Activated CD8-positive, alpha-beta T cell treated with anti-CD3 and anti-CD28 coated beads for 36 hours (primary cell): Measurements from ENCODE around the gene ZNF444. TPM values are rescaled to one million over a fixed set of nuclear protein-coding genes. Genes with fewer than 3 reads are reported as not detected.

Experiments
- ATAC-seq: fragments of 200-7000 bp; cut with Tn5 transposase; one replicate; pipeline ENCODE4 v1.10.0; 2021; ENCODE audit warnings: mild to moderate bottlenecking, moderate library complexity
- CTCF ChIA-PET: fragments of 350-600 bp; sonication (Branson Sonifier 250); formaldehyde crosslinking; loops from one replicate; lab custom pipeline; 2021; ENCODE audit warnings: antibody characterized with exemption; lab: Charles Lee
- POLR2A ChIA-PET: fragments of 350-600 bp; sonication (Branson Sonifier 250); formaldehyde crosslinking; loops from one replicate; lab custom pipeline; 2021; ENCODE audit warnings: antibody characterized with exemption; lab: Charles Lee
- DNase-seq: peaks from one replicate; pipeline ENCODE4 v3.0.0-alpha.2; 2020
- H3K27ac Mint-ChIP-seq: one replicate; pipeline ENCODE4 v1.8.0; 2021; ENCODE audit warnings: mild to moderate bottlenecking, mixed read lengths
- H3K27me3 Mint-ChIP-seq: one replicate; pipeline ENCODE4 v1.8.0; 2021; ENCODE audit warnings: mixed read lengths
- H3K36me3 Mint-ChIP-seq: one replicate; pipeline ENCODE4 v1.8.0; 2021; ENCODE audit warnings: low read depth, mixed read lengths
- H3K4me1 Mint-ChIP-seq: one replicate; pipeline ENCODE4 v1.8.0; 2021; ENCODE audit warnings: low read depth, mixed read lengths
- H3K4me3 Mint-ChIP-seq: one replicate; pipeline ENCODE4 v1.8.0; 2021; ENCODE audit warnings: mild to moderate bottlenecking, moderate library complexity, mixed read lengths
- H3K9me3 Mint-ChIP-seq: one replicate; pipeline ENCODE4 v1.8.0; 2021; ENCODE audit warnings: mixed read lengths
- intact Hi-C: fragments of 100-400 bp; cut with micrococcal nuclease; formaldehyde crosslinking; loops from one replicate; pipeline ENCODE4 v1.10.0; 2022
- total RNA-seq, 2 experiments: library from RNA; stranded (reverse); gene quantifications; one replicate each; pipeline ENCODE4 v1.2.3, GENCODE V29; 2021
- TF ChIP-seq, protein P1 (sequence below): fragments of 200-600 bp; IDR thresholded peaks from one replicate; pipeline ENCODE4 v1.8.0; 2022; ENCODE audit warnings: antibody characterized with exemption, mild to moderate bottlenecking

ZNF444 gene
- total RNA-seq, 2 experiments from 2014 or later: 25.3 to 35.2 TPM

DNA sequence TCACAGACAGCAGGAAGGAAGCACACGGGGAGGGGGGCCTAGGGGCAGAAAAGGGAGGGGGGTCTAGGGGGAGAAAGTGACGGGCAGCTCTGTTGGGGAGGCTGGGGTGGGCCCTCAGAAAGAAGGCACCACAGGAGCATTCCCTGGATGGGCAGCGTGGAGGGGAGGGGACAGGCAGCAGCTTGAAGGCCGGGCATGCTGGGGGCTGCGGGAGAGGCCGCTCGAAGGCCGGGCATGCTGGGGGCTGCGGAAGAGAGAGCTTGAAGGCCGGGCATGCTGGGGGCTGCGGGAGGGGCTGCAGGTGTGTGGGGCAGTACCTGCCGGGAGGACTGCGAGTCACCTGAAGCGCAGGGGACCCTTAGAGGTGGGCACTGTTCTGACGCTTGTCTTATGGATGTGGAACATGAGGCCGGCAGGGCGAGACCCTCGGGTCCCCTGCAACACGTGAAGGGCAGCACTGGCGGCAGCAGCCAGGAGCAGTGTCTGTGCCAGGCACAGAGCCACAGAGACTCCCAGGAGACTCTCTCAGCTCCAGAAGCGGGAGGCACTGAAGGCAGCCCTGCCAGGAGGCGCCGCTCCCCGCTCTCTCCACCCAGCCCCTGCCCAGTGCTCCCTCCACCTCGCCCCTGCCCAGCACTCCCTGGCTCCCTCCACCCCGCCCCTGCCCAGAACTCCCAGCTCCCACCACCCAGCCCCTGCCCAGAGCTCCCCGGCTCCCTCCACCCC, 33.3 kb upstream of the ZNF444 start:
- peaks cover 6% of the 10 kb centered on the region for H3K36me3 Mint-ChIP-seq
- no peak for ATAC-seq
- no peaks in the 10 kb centered on the region for H3K9me3 Mint-ChIP-seq
- no peak overlapping the region for H3K4me3 Mint-ChIP-seq
- intact Hi-C loops: loop anchor here (10.0 kb wide), 1 partner anchor 47 kb away; no protein-coding TSS in a partner anchor
- ChIA-PET CTCF (no interaction called here), POLR2A (interaction anchor here (0.7 to 1.4 kb wide), 3 partner anchors 22 to 34 kb away, joined by 3 read pairs; no protein-coding TSS in a partner anchor)
- TF ChIP-seq, protein P1, sequence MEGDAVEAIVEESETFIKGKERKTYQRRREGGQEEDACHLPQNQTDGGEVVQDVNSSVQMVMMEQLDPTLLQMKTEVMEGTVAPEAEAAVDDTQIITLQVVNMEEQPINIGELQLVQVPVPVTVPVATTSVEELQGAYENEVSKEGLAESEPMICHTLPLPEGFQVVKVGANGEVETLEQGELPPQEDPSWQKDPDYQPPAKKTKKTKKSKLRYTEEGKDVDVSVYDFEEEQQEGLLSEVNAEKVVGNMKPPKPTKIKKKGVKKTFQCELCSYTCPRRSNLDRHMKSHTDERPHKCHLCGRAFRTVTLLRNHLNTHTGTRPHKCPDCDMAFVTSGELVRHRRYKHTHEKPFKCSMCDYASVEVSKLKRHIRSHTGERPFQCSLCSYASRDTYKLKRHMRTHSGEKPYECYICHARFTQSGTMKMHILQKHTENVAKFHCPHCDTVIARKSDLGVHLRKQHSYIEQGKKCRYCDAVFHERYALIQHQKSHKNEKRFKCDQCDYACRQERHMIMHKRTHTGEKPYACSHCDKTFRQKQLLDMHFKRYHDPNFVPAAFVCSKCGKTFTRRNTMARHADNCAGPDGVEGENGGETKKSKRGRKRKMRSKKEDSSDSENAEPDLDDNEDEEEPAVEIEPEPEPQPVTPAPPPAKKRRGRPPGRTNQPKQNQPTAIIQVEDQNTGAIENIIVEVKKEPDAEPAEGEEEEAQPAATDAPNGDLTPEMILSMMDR: no peak
- no peak overlapping the region for H3K27ac Mint-ChIP-seq
- H3K27me3 Mint-ChIP-seq: no peaks in the 10 kb centered on the region
- DNase-seq: no peak
- H3K4me1 Mint-ChIP-seq: peaks cover 54% of the 10 kb centered on the region

DNA sequence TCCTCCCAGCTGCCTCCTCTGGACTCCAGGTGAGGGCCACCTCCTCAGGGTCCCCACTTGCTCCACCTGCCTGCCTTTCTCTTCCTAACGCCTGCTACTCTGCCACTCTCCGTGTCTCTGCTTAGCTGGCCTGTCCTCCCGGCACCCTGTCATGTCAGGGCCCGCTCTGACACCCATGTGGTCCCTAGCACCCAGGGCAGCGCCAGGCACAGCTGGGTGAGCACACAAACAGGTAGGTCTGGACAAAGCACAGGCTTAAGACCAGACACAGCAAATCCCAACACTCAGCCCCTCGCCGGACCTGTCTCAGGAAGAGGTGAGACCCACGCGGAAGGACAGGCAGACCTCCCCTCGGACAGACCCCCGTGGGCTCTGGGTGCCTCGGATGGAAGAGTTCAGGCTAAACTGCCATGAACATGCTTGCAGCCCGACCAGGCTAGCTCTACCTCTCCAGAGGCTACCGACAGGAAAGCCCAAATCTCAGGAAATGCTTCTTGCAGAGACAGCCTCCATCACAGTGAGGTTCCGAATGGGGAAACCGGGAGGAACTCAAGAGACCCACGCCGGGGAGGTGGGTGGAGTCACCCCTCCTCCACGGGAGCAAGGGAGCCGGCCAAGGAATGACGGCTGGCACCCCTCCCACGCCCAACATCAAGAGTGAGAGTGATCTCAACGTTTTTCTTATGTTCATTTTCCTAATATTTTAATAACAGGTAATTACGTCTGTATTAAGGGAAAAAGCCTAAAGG, 32.5 kb upstream of the ZNF444 start:
- POLR2A ChIA-PET: interaction anchor here (1.4 to 1.6 kb wide), 2 partner anchors 14 to 23 kb away, joined by 3 read pairs; no protein-coding TSS in a partner anchor
- intact Hi-C loops: loop anchor here (10.0 kb wide), 1 partner anchor 46 kb away; no protein-coding TSS in a partner anchor
- Mint-ChIP-seq H3K27me3 (no peaks in the 10 kb centered on the region), H3K27ac (no peak overlapping the region), H3K4me1 (peaks cover 59% of the 10 kb centered on the region), H3K9me3 (no peaks in the 10 kb centered on the region), H3K36me3 (peaks cover 6% of the 10 kb centered on the region), H3K4me3 (no peak overlapping the region)
- no peak for DNase-seq
- no peak for ATAC-seq
- TF ChIP-seq, protein P1: no peak
- CTCF ChIA-PET: no interaction called here

DNA sequence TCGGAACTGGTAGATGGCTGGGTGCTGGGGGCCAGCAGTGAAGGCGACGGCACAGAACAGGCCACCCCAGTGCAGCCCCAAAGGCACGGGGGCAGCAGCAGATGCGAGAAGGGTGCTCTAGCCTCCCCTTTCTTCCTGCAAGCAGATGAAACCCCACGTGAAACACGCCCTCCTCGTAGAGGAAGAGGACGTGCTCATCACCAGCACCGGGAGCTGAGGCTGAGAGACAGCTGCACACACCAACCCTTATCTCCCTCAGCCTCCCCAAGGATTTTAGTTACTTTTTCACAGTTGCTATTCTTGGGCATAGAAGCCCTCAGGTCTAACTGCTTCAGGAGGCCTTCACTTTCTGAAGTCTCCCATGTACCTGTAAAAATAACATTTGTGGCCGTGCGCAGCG, 31.9 kb upstream of the ZNF444 start:
- intact Hi-C loops: loop anchor here (10.0 kb wide), 1 partner anchor 46 kb away; no protein-coding TSS in a partner anchor
- no peaks in the 10 kb centered on the region for H3K27me3 Mint-ChIP-seq

DNA sequence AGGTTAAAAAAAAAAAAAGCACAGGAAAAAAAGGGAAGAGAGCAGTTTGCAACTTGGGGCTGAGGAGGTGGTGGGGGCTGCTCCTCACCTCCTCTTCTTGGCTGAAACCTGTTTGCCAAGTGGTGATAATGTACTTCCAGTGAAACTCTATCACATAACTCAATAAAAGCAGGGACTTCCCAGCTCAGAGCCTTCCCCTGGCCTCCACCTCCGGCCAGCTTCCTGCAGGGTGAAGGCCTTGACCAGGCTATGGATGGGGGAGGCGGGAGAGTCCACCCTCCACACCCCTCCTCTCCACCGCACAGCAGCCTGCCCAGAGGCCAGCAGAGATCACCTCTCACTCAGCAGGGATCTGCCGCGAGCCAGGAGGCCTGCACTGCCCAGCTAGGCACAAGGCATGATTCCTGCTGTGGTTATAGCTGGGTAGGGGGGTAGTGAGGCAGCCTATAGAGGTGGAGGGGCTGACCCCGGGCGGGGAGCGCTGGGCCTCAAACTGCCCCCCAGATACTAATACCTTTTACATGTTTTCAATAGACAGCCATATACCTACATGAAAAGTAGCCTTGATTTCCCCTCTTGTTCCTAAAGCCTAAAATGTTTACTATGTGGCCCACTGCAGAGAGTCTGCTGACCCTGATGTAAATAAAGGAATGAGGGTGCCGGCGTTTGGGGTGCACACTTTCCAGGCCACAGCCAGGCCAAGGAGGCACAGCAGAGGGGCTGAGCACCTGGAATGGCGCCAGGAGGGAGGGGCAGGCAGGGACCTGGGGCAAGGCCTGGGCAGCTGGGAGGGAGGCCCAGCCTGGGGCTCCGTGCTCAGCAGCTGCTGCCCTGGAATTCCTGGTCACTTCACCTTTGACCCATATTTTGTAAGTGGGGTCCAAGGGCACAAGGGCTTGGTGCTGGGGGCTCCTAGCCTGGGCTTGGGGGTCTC, 30.3 kb upstream of the ZNF444 start:
- TF ChIP-seq, protein P1: no peak
- intact Hi-C loops: no loop called here
- no peaks in the 10 kb centered on the region for H3K27me3 Mint-ChIP-seq
- no peaks in the 10 kb centered on the region for H3K9me3 Mint-ChIP-seq
- ChIA-PET CTCF (no interaction called here), POLR2A (no interaction called here)
- peaks cover 6% of the 10 kb centered on the region for H3K36me3 Mint-ChIP-seq
- peaks cover 64% of the 10 kb centered on the region for H3K4me1 Mint-ChIP-seq
- H3K4me3 Mint-ChIP-seq: no peak overlapping the region
- no peak for DNase-seq
- H3K27ac Mint-ChIP-seq: no peak overlapping the region
- ATAC-seq: no peak

More for the DNA sequence above, 31.9 kb upstream of the ZNF444 start:
- CTCF ChIA-PET: no interaction called here
- Mint-ChIP-seq H3K27ac (no peak overlapping the region), H3K4me3 (no peak overlapping the region), H3K9me3 (no peaks in the 10 kb centered on the region), H3K36me3 (peaks cover 6% of the 10 kb centered on the region), H3K4me1 (peaks cover 63% of the 10 kb centered on the region)
- TF ChIP-seq, protein P1: no peak
- ATAC-seq (no peak), DNase-seq (no peak)
- POLR2A ChIA-PET: interaction anchor here (1.0 to 1.6 kb wide), 2 partner anchors 13 to 28 kb away, joined by 3 read pairs; no protein-coding TSS in a partner anchor
